GM12878 (cell line): ENCODE measurements around the gene NCKAP5. TPM values are rescaled to one million over a fixed set of nuclear protein-coding genes. Genes with fewer than 3 reads are reported as not detected.

Experiments
- ATAC-seq: fragments of 200-7000 bp; cut with Tn5 transposase; 3 replicates; pipeline ENCODE4 v1.9.1; 2020; ENCODE audit warnings: mild to moderate bottlenecking, moderate library complexity
- BruUV-seq: library from RNA; stranded (reverse); fragments of 400-500 nt; replicated peaks from 2 replicates; lab custom pipeline; 2021; lab: Mats Ljungman, UMichigan
- CTCF ChIA-PET: fragments of 300-600 bp; sonication (Branson Sonifier 250); formaldehyde crosslinking; extraction: SDS; loops from one replicate; lab custom pipeline; 2021; ENCODE audit warnings: inconsistent platforms; lab: Yijun Ruan, JAX
- POLR2A ChIA-PET: fragments of 350-600 bp; formaldehyde crosslinking; extraction: SDS; loops from one replicate; lab custom pipeline; 2021; ENCODE audit warnings: inconsistent platforms; lab: Charles Lee
- RAD21 ChIA-PET: fragments of 300-600 bp; sonication (Branson Sonifier 250); formaldehyde crosslinking; loops from one replicate; lab custom pipeline; 2023; ENCODE audit warnings: antibody characterized with exemption; ENCODE audit not compliant: unreplicated experiment; lab: Charles Lee
- SMC1A ChIA-PET: fragments of 300-600 bp; sonication (Branson Sonifier 250); formaldehyde crosslinking; loops from one replicate; lab custom pipeline; 2023; ENCODE audit not compliant: unreplicated experiment, uncharacterized antibody; lab: Charles Lee
- DNase-seq: peaks from one replicate; pipeline ENCODE4 v3.0.0-alpha.2; 2011; ENCODE audit warnings: low read depth, low spot score
- FAIRE-seq: peaks from 3 replicates; lab custom pipeline; 2011; peaks lifted over from hg19 to GRCh38; lab: Jason Lieb, UNC
- H2AFZ ChIP-seq: 2 replicates; pipeline ENCODE4 v1.6.0; 2011; ENCODE audit warnings: low read depth, low read length, control low read depth; ENCODE audit not compliant: control insufficient read depth
- H3K27ac ChIP-seq: 2 replicates; pipeline ENCODE4 v1.5.1; 2011; ENCODE audit warnings: control low read depth; ENCODE audit not compliant: control insufficient read depth, insufficient read depth
- H3K27me3 ChIP-seq, 2 experiments: replicated peaks in 1 of 2; 2 replicates each; pipeline versions ENCODE4 v1.6.0 to v1.6.1; 2011; ENCODE audit warnings: low read length in 1 of 2; ENCODE audit not compliant: control insufficient read depth in 2 of 2, insufficient read depth in 2 of 2
- H3K36me3 ChIP-seq, 2 experiments: 2 replicates each; pipeline ENCODE4 v1.5.1; 2011; ENCODE audit warnings: low read length in 1 of 2; ENCODE audit not compliant: control insufficient read depth in 2 of 2, insufficient read depth in 2 of 2
- H3K4me1 ChIP-seq: 2 replicates; pipeline ENCODE4 v1.6.1; 2011; ENCODE audit warnings: mild to moderate bottlenecking, low read length, moderate library complexity, mixed read lengths; ENCODE audit not compliant: control insufficient read depth, insufficient read depth
- H3K4me2 ChIP-seq: 2 replicates; pipeline ENCODE4 v1.6.0; 2011; ENCODE audit warnings: control low read depth; ENCODE audit not compliant: control insufficient read depth, insufficient read depth
- H3K4me3 ChIP-seq: fragments of 200-600 bp; sonication (generic); 2 replicates; pipeline ENCODE4 v1.5.1; 2016
- H3K79me2 ChIP-seq: 2 replicates; pipeline ENCODE4 v1.6.0; 2011; ENCODE audit warnings: low read length; ENCODE audit not compliant: control insufficient read depth, insufficient read depth
- H3K9ac ChIP-seq: 2 replicates; pipeline ENCODE4 v1.8.0; 2011; ENCODE audit warnings: low read length, control low read depth, mixed read lengths; ENCODE audit not compliant: control insufficient read depth, insufficient read depth
- H3K9me3 ChIP-seq: replicated peaks from 3 replicates; pipeline ENCODE4 v1.5.1; 2011; ENCODE audit warnings: mild to moderate bottlenecking, low read length; ENCODE audit not compliant: control insufficient read depth, insufficient read depth
- H4K20me1 ChIP-seq: 2 replicates; pipeline ENCODE4 v1.6.0; 2011; ENCODE audit not compliant: control insufficient read depth, insufficient read depth
- BHLHE40 ChIP-seq, 2 experiments: fragments of 450-650 bp in 1 of 2; IDR thresholded peaks; 2 replicates each; pipeline ENCODE4 v1.6.1; 2011 to 2017; ENCODE audit warnings: low read depth in 2 of 2, borderline replicate concordance in 1 of 2, improper control_type of control experiment in 1 of 2, low read length in 1 of 2, mild to moderate bottlenecking in 1 of 2
- CBX3 ChIP-seq: fragments of 200-600 bp; sonication (generic); IDR thresholded peaks from 2 replicates; pipeline ENCODE4 v1.6.1; 2016; ENCODE audit warnings: low read depth, borderline replicate concordance
- GABPA ChIP-seq: IDR thresholded peaks from 2 replicates; pipeline ENCODE4 v1.6.1; 2014; ENCODE audit warnings: antibody characterized with exemption, low read depth, mild to moderate bottlenecking, inconsistent platforms
- IKZF2 ChIP-seq, 2 experiments: fragments of 450-650 bp; IDR thresholded peaks; 2 replicates each; pipeline ENCODE4 v1.6.1; 2017; ENCODE audit warnings: mild to moderate bottlenecking in 2 of 2, moderate library complexity in 2 of 2
- NFIC ChIP-seq: IDR thresholded peaks from 2 replicates; pipeline ENCODE4 v1.6.1; 2012; ENCODE audit warnings: low read depth, mild to moderate bottlenecking, inconsistent platforms, low read length, moderate library complexity
- POLR2AphosphoS5 ChIP-seq: IDR thresholded peaks from 2 replicates; pipeline ENCODE4 v1.6.1; 2011; ENCODE audit warnings: mild to moderate bottlenecking, low read length, inconsistent platforms
- SUPT20H ChIP-seq: IDR thresholded peaks from 2 replicates; pipeline ENCODE4 v1.6.1; 2011; ENCODE audit warnings: low read depth, mild to moderate bottlenecking, low read length, moderate library complexity, borderline replicate concordance; ENCODE audit not compliant: control insufficient read depth
- TARDBP ChIP-seq: IDR thresholded peaks from 2 replicates; pipeline ENCODE4 v1.6.1; 2016; ENCODE audit warnings: borderline replicate concordance
- ZZZ3 ChIP-seq: IDR thresholded peaks from 2 replicates; pipeline ENCODE4 v1.6.1; 2011; ENCODE audit warnings: low read depth; ENCODE audit not compliant: control insufficient read depth, insufficient read length
- WGBS: methylation state at CpG from one replicate; pipeline ENCODE4 v1.1.6; 2016; ENCODE audit warnings: low lambda C conversion rate; ENCODE audit not compliant: insufficient replicate concordance, insufficient coverage; ENCODE audit errors: missing lambda C conversion rate; 5-methylcytosine and 5-hydroxymethylcytosine counted together
- in situ Hi-C: fragments of 300-500 bp; cut with MboI; formaldehyde crosslinking; loops from 9 replicates; pipeline ENCODE4 v1.14.3; 2018; ENCODE audit warnings: mixed read lengths
- intact Hi-C: fragments of 100-400 bp; cut with micrococcal nuclease; formaldehyde crosslinking; loops from one replicate; pipeline ENCODE4 v1.14.2; 2022; ENCODE audit not compliant: unreplicated experiment
- polyA plus RNA-seq, 11 experiments: library from polyadenylated mRNA; depleted of rRNA in 4 of 11; unstranded in 6 of 11; stranded (reverse) in 5 of 11; fragments of >200 nt; fragmentation: Nextera tagmentation in 4 of 11; fragmentation: Illumina TruSeq in 1 of 11; extraction: Ambion mirVana in 4 of 11; extraction: Trizol in 1 of 11; gene quantifications; 1 replicate in 1 of 11; 2 replicates in 10 of 11; pipeline versions ENCODE4 v1.2.1 to v1.2.3, GENCODE V29; 2011 to 2016; ENCODE audit warnings: inconsistent platforms in 2 of 11, missing spikeins in 2 of 11, low read depth in 1 of 11
- total RNA-seq, 4 experiments: library from RNA; depleted of rRNA in 3 of 4; stranded (reverse); fragments of >200 nt in 3 of 4; fragmentation: Illumina TruSeq in 1 of 4; extraction: Trizol in 1 of 4; gene quantifications; 2 replicates each; pipeline versions ENCODE4 v1.2.1 to v1.2.3, GENCODE V29; 2013 to 2021

NCKAP5 gene
- total and polyA plus RNA-seq, 10 of the 15 experiments (the other 5 are each of a cell fraction or from before 2014, with no cell fraction given), result 0.06 to 0.44 (median 0.16) TPM

DNA sequence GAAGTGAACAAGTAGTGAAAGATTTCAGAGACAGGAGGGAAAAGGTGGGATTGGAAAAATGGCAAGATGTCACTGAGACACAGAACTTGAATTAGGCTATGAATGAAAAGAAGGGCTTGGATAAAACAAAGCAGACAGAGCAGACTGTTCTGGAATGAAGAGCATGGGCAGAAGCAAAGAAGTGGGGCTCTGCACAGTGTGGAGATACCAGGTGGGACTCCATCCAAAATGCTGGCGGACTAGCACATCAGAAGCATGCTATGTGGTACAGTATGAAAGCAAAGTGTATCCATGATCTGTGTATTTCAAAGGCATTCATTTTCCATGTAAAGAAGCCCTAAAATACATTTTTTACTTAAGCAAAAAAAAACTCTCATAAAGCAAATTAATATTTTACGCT, 487.4 kb downstream of the NCKAP5 start:
- SMC1A ChIA-PET, result interaction anchor here (1.1 kb wide), 1 partner anchor 181 kb away, joined by 3 read pairs; no protein-coding TSS in a partner anchor
- Histone ChIP-seq H3K9me3 (no peaks in the 10 kb centered on the region), H3K79me2 (no peaks in the 10 kb centered on the region), H3K4me1 (no peaks in the 10 kb centered on the region), H3K36me3 (no peaks in the 10 kb centered on the region), H3K9ac (no peak overlapping the region), H2AFZ (no peak overlapping the region), H3K27ac (no peak overlapping the region), H3K27me3 (no peaks in the 10 kb centered on the region; a peak in 1 of 4 replicates), H4K20me1 (no peaks in the 10 kb centered on the region), H3K4me2 (no peak overlapping the region), H3K4me3 (no peak overlapping the region)
- POLR2A ChIA-PET, result no interaction called here
- no TSS peak for BruUV-seq
- in situ Hi-C loops (no loop called here), intact Hi-C loops (no loop called here)
- DNase-seq (no peak), FAIRE-seq (no peak), ATAC-seq (no peak)
- RAD21 ChIA-PET, result no interaction called here
- TF ChIP-seq NFIC (no peak), GABPA (no peak), CBX3 (no peak), IKZF2 (IDR thresholded peaks at IDR 0.05) (no peak), ZZZ3 (no peak), SUPT20H (no peak), TARDBP (no peak), BHLHE40 (IDR thresholded peaks at IDR 0.05; ENCODE audit: borderline replicate concordance in 1 of 2, low read depth in 2 of 2, low read length in 1 of 2) (no peak), POLR2AphosphoS5 (no peak)
- WGBS, result 36% methylated on average over 2 of the region's 2 CpGs
- CTCF ChIA-PET, result no interaction called here
